ENCODE data around the gene GRHL1.

DNA sequence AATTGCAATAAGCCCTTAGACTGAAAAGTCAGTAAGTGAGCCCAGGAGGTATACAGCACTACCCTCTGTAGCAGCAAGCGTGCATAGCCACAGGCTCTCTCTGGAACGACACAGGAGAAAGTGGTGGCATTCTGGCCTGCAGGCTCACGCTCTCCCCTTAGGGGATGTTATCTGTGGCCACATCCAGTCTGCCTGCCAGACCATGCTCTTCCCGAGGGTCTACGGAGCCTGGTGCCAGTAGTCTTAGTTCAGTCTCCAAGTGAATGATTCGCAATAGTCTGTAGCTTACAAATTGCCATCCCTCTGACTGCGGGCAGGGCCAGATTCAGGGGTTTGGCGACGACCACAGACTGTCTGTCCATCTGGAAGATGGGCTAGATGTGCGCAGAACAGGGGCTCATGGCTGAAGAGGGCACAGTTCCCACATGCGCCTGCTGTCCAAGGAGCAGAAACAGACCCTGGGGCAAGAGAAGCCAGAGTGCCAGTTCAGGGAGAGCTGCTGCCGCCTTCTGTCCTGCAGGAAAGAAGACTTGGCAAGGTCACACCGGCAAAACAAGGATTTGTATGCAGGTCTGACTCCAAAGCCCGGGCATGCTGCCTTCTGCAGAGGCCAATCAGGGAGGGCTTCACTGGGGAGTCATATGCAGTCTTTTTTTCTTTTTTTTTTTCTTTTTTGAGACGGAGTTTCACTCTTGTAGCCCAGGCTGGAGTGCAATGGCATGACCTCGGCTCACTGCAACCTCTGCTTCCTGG is 88.3 kb downstream of the GRHL1 start:
- TF ChIP-seq CTCF (IDR thresholded peaks at IDR 0.05; ENCODE audit: low read depth, low read length, poor library complexity, severe bottlenecking) = no peak
- TF ChIP-seq EZH2phosphoT487 (IDR thresholded peaks at IDR 0.05; ENCODE audit: borderline replicate concordance, low read length) = no peak
